HG02885 (cell line): ENCODE data around the gene NUP98.
"Not testable (repeated sequence)": the region's sequence is repeated elsewhere in the genome, so short reads cannot be mapped to it uniquely, and the experiment has no call there.

Experiments
- ATAC-seq: cut with Tn5 transposase; IDR thresholded peaks from one replicate; pipeline ENCODE4 v1.9.1; 2021; ENCODE audit warnings: mild to moderate bottlenecking; ENCODE audit not compliant: unreplicated experiment, poor library complexity

The NUP98 gene

GRCh38 chr11:3683039-3683438, 114.3 kb downstream of the NUP98 start:
- no peak for ATAC-seq

DNA sequence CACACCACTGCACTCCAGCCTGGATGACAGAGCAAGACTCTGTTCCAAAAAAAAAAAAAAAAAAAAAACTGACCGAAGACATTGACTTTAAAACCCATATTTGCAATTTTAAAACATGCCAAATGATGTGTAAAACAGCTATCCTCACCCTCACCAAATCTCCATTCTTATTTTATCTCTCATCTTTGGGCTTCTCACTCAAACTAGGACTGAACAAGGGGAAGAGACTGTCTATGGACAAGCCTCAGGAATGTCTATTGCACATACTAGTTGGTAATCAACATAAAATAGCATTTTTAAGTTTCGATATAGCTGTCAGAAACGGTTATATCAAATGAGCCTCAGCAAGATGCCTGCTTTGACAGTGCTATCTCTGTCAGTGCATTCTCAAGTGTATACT, 118.3 kb downstream of the NUP98 start:
- ATAC-seq: no peak

DNA sequence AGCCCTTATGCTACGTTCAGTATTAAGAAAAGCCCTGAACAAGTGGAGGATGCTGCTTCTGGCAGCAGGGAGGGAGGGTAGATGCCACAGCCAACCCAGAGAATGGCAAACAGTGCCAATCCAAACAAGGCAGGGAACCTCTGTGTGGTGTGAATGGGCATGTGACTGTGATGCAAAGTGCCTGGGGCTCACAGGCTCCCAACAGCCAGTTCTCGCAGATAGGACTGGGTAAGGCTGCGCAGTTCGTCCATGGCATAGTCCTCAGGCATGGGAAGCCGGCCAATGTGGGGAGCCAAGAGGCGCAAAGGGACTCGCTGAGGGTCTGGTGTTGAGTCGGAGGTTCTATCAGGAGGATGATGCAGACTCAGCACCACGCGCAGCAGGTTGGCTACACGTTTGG, 121.4 kb downstream of the NUP98 start:
- ATAC-seq: no peak

DNA sequence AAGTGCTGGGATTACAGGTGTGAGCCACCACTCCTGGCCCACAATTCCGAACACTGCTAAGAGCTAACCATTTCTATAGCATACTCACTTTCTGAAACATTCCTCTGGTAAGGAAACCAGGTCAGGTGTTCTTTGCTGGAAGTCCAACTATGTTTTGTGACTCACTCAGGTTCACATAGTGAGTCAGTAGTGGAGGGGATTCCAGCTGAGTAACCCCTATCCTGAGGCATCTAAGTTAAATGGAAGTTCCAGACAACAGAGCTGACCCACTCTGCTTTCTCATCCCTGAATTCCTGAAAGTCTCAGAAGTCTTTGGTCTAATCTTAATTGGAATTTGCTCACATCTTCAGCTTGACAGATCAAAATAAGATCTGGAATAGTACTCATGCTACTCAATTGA, 123.2 kb downstream of the NUP98 start:
- no peak for ATAC-seq

DNA sequence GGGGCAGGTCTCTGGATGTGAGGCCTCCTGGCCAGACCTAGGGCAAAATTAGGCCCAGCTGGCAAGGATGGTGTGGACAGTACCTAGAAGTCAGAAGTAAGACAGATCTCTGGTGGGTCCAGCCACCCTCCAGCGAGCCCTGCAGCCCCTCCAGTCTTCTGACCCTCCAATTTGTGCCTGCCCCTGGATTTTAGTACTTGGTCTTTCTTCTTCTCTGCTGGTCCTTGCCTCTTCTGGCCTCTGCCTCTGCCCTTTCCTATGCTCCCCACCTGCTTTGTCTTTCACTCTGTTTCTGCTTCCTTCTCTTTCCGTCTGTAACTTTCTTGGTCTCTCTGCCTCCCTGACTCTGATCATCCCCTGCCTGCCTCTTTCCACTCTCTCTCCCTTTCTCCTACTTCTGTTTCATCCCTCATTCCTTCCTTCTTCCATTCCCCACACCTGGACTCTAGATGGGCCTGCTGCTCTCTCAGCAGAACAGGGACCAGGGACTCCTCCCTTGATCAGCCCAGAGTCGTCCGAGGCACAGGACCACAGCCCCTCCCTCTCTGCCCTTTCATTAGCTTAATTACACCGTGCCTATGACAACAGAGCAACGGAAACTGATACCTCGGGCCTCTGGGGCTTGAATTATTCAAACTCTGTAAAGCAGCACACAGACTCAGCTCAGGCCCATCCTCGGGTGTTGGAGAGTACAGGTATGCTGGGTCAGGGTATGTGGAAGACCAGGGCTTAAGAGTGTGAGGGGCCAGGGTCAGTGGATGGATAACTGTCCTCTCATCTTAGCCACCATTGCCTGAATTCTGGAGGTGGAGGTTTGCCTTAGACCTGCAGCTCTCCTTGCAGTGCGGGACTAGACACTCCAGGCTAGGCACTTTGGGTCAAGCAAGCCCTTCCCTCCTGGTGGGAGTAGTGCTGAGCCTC, 125.8 kb downstream of the NUP98 start, which contains the start of gene CHRNA10:
Gene CHRNA10, minus strand, starts transcription at position 51 of the 921 bp plus-strand sequence. CDS start 72 bp downstream, outside the sequence.
- ATAC-seq: no peak

DNA sequence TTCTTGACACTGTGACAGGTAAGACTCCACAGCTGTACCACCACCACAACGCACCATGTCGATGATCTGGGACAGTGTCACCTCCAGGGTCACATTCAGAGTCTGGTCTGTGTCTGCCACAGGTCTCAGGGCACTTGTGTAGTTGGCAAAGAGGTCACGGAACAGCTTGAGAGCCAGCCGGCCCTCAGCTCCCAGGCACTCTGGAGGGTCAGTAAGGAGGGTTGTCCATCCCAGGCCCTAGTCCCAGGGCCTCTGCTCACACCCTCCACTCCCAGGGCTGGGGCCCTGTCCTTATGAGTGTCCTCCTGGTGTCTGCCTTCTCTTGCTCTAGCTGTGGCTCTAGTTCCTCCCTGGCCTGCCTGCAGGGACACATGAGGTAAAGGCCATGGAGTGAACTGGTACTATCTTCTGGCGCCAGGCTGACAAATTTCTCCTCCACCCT, 127.6 kb downstream of the NUP98 start:
- ATAC-seq: no peak

- ATAC-seq: no peak
Measured at GRCh38 chr11:3669128-3669527, 128.2 kb downstream of the NUP98 start.

- no peak for ATAC-seq
Measured at GRCh38 chr11:3667149-3668035, 130.0 kb downstream of the NUP98 start.

- no peak for ATAC-seq
Measured at GRCh38 chr11:3666023-3666530, 131.3 kb downstream of the NUP98 start.

- ATAC-seq: no peak
Measured at GRCh38 chr11:3665336-3666022, 131.9 kb downstream of the NUP98 start.

DNA sequence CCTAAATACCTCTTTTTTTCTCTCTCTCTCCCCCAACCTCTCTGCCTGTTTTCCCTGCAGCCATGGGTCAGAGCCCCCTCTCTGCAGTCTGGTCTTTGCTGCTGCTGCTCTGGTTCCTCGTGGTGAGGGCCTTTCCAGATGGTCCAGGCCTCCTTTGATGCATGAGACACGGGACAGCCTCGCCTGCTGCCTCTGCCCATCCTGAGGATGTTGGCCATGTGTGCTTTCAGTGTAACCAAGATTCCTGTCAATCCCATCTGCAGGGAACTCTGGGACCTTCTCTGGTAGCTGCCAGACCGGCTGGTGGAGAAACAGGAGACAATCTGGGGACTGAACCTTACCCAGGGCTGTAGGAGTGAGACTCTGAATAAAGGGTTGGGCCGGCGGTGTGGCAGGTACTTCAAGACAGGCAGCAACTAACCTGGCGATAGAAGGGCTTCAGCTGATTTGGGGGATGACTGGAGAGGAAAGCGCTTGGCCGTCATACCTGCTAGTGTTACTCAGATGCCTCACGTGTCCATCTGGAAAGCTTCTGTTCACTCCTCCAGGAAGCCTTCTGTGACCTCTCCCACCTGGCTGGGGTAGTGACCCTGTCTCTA, 133.2 kb downstream of the NUP98 start:
- ATAC-seq: no peak

- ATAC-seq: no peak
Measured at GRCh38 chr11:3662856-3663255, 134.5 kb downstream of the NUP98 start.

GRCh38 chr11:3660960-3661359, 136.4 kb downstream of the NUP98 start:
- no peak for ATAC-seq

GRCh38 chr11:3659595-3660515, 137.5 kb downstream of the NUP98 start:
- ATAC-seq: no peak

DNA sequence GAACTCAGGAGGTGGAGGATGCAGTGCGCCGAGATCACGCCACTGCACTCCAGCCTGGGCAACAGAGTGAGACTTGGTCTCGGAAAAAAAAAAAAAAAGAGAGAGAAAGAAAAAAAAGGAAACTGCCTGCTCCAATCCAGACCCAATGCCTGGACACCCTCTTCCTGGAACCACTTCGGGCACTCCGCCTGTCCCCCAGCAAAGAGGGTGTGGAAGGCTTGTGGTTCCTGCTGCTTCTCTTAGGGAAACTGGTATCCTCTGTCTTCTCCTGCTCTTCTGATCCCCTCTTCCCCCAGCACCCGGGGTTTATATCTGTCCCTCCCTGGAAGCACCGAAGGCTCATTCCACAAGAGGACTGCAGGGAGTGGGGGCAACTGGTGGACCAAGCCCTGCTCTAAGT, 139.1 kb downstream of the NUP98 start:
- ATAC-seq: no peak

- not testable (repeated sequence) for ATAC-seq
Measured at GRCh38 chr11:3657331-3657730, 140.0 kb downstream of the NUP98 start.

DNA sequence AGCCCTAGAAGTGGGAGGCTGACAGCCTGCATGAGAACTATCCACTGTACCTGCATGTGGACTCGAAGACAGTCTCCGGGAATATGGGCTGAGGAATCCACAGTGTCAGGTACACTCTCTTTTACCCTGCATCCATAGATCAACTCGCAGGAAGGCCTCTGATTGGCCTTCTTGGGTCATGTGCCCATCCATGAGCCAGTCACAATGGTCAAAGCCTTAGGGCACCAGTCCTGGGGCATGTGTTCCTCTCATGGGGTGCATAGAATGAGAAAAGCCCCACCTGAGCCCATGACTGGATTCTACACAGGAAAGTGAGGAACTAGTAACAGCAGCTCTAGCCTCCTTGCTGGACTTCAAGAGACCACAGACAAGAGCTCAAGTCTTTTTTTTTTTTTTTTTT, 141.8 kb downstream of the NUP98 start:
- ATAC-seq: no peak

- not testable (repeated sequence) for ATAC-seq
Measured at GRCh38 chr11:3652514-3652913, 144.8 kb downstream of the NUP98 start.

- not testable (repeated sequence) for ATAC-seq
Measured at GRCh38 chr11:3649374-3649773, 148.0 kb downstream of the NUP98 start.
